ENCODE results near the gene MTHFD1L. TPM values are rescaled to one million over a fixed set of nuclear protein-coding genes. Genes with fewer than 3 reads are reported as not detected.

The MTHFD1L gene
- total and polyA plus RNA-seq, 2 of the 8 experiments (the other 6 are each of a cell fraction or from before 2014, with no cell fraction given), result 29.2 to 105 TPM

DNA sequence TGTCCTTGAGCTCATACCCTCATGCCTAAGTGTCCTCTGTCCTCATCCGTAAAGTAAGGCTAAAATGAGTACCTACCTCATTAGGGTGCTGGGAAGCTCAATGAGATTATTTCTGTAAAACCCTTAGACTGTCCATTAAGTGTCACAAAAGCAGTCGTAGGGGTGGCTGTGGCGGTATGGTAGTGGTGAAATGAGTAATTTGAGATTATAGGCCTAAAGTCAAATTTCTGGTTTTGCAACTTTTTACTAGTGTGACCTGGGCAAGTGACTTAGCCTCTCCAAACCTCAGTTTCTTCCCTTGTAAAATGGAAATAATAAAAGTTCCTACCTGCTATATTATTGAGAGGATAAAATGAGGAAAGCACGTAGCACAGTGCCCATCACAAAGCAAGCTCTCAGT, 226.1 kb downstream of the MTHFD1L start:
- Histone ChIP-seq H3K56ac (replicated peaks; ENCODE audit: insufficient read length, low read depth, low read length) (no peak overlapping the region), H3K4me3 (ENCODE audit: extremely low read depth in 1 of 4, insufficient read depth in 2 of 4, low read depth in 3 of 4, low read length in 4 of 4) (no peak overlapping the region), H2BK120ac (replicated peaks; ENCODE audit: low read depth, low read length) (no peak overlapping the region), H4K20me1 (replicated peaks in 1 of 2; ENCODE audit: control insufficient read depth in 1 of 2, insufficient read depth in 2 of 2, low read length in 2 of 2) (peaks cover 0 to 1% of the 10 kb centered on the region in 2 experiments), H4K91ac (replicated peaks; ENCODE audit: insufficient read length, low read length) (no peak overlapping the region), H3K79me1 (ENCODE audit: low read depth, low read length) (no peaks in the 10 kb centered on the region), H3K36me3 (ENCODE audit: control insufficient read depth in 2 of 4, insufficient read depth in 4 of 4, low read length in 3 of 4) (peaks cover 3 to 22% (median 5%) of the 10 kb centered on the region in 4 experiments; a peak in 7 of 8 replicates), H3K27me3 (replicated peaks in 1 of 4; ENCODE audit: control insufficient read depth in 3 of 4, extremely low read depth in 1 of 4, insufficient read depth in 3 of 4, low read length in 3 of 4) (no peaks in the 10 kb centered on the region), H3K4me2 (ENCODE audit: insufficient read depth in 1 of 2, low read depth in 2 of 2, low read length in 2 of 2) (no peak overlapping the region), H3K18ac (ENCODE audit: extremely low read depth, low read length) (no peak overlapping the region), H3K27ac (ENCODE audit: low read depth, low read length) (no peak overlapping the region), H3K9ac (replicated peaks in 1 of 4; ENCODE audit: extremely low read depth in 1 of 4, low read depth in 3 of 4, low read length in 3 of 4) (no peak overlapping the region), H2AFZ (ENCODE audit: low read length) (no peak overlapping the region), H3K23me2 (ENCODE audit: low read depth, low read length) (no peaks in the 10 kb centered on the region), H2AK5ac (ENCODE audit: low read depth, low read length) (no peak overlapping the region), H3K9me3 (ENCODE audit: insufficient read depth in 2 of 2, low read depth in 1 of 2, low read length in 1 of 2) (no peaks in the 10 kb centered on the region), H3K14ac (ENCODE audit: insufficient read length) (no peak overlapping the region), H3K23ac (ENCODE audit: insufficient read length) (no peak overlapping the region), H2BK15ac (ENCODE audit: low read length) (no peak overlapping the region), H4K5ac (ENCODE audit: insufficient read length, low read depth, low read length) (no peak overlapping the region), H3K4ac (replicated peaks; ENCODE audit: insufficient read length, low read depth, low read length) (no peak overlapping the region), H3K4me1 (replicated peaks in 1 of 4; ENCODE audit: control insufficient read depth in 3 of 4, insufficient read depth in 4 of 4, low read length in 3 of 4) (peaks cover 6 to 13% (median 9%) of the 10 kb centered on the region in 4 experiments), H2BK20ac (ENCODE audit: low read length) (no peak overlapping the region), H3K79me2 (ENCODE audit: control insufficient read depth in 1 of 2, insufficient read depth in 2 of 2, low read length in 2 of 2) (no peaks in the 10 kb centered on the region), H2BK12ac (ENCODE audit: low read depth, low read length) (no peak overlapping the region), H2BK5ac (ENCODE audit: low read depth, low read length) (no peak overlapping the region), H4K8ac (ENCODE audit: extremely low read depth, insufficient read depth, low read length) (no peak overlapping the region)
- POLR2A ChIA-PET (ENCODE audit: partially characterized antibody), result interaction anchor here (1.1 kb wide), 1 partner anchor 22 kb away, joined by 3 read pairs; no protein-coding TSS in a partner anchor
- CTCF ChIA-PET (ENCODE audit: partially characterized antibody), result no interaction called here
- WGBS, 2 experiments (ENCODE audit: extremely low coverage in 1 of 2, insufficient coverage in 1 of 2, insufficient read length in 1 of 2, insufficient replicate concordance in 2 of 2, low coverage in 1 of 2, low lambda C conversion rate in 2 of 2, missing lambda C conversion rate in 1 of 2), result 81% methylated on average over 4 of the region's 4 CpGs; no CpG with 5 or more reads in 1 of the 2 experiments
- FAIRE-seq (no peak), DNase-seq (ENCODE audit: low read depth in 1 of 2, low spot score in 2 of 2) (no peak)
- TF ChIP-seq BRCA1 (IDR thresholded peaks at IDR 0.05; ENCODE audit: low read depth, low read length), result no peak
- no peak for TF ChIP-seq CHD2 (IDR thresholded peaks at IDR 0.05; ENCODE audit: low read length)
- no peak for TF ChIP-seq SRF (IDR thresholded peaks at IDR 0.05; ENCODE audit: low read depth, low read length)
- TF ChIP-seq JUND (IDR thresholded peaks at IDR 0.05; ENCODE audit: low read length), result no peak
- no peak for TF ChIP-seq SP1 (IDR thresholded peaks at IDR 0.05; ENCODE audit: low read depth, low read length)
- TF ChIP-seq SIX5 (IDR thresholded peaks at IDR 0.05; ENCODE audit: low read depth, low read length), result no peak
- TF ChIP-seq, protein P1, sequence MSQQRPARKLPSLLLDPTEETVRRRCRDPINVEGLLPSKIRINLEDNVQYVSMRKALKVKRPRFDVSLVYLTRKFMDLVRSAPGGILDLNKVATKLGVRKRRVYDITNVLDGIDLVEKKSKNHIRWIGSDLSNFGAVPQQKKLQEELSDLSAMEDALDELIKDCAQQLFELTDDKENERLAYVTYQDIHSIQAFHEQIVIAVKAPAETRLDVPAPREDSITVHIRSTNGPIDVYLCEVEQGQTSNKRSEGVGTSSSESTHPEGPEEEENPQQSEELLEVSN (IDR thresholded peaks at IDR 0.05), result no peak
- no peak for TF ChIP-seq KDM5A (IDR thresholded peaks at IDR 0.05; ENCODE audit: low read length)
- no peak for TF ChIP-seq ASH2L (IDR thresholded peaks at IDR 0.05; ENCODE audit: low read length)

Data from H1 (cell line).